Endothelial cell of umbilical vein (primary cell): ENCODE data around the gene ZNF837. TPM values are rescaled to one million over a fixed set of nuclear protein-coding genes. Genes with fewer than 3 reads are reported as not detected.

Experiments used
- BruUV-seq: library from RNA; stranded (reverse); fragments of 400-500 nt; replicated peaks from 2 replicates; lab custom pipeline; 2021; lab: Mats Ljungman, UMichigan
- CTCF ChIA-PET: fragments of 300-600, 350-600 bp; sonication (Branson Sonifier 250); formaldehyde crosslinking; loops from one replicate; lab custom pipeline; 2021; ENCODE audit warnings: antibody characterized with exemption, inconsistent platforms; lab: Charles Lee
- POLR2A ChIA-PET: fragments of 300-600, 350-600 bp; sonication (Branson Sonifier 250); formaldehyde crosslinking; loops from one replicate; lab custom pipeline; 2021; ENCODE audit warnings: antibody characterized with exemption, inconsistent platforms; lab: Charles Lee
- DNase-seq: peaks from one replicate; pipeline ENCODE4 v3.0.0-alpha.2; 2011; ENCODE audit warnings: low read depth, low spot score
- FAIRE-seq: peaks from 2 replicates; lab custom pipeline; 2011; peaks lifted over from hg19 to GRCh38; lab: Jason Lieb, UNC
- H2AFZ ChIP-seq: 2 replicates; pipeline ENCODE4 v1.6.0; 2012; ENCODE audit warnings: low read depth, low read length, control low read depth, inconsistent platforms
- H3K27ac ChIP-seq: 2 replicates; pipeline ENCODE4 v1.5.1; 2011; ENCODE audit warnings: low read depth, mild to moderate bottlenecking, control low read depth, low read length, moderate library complexity; ENCODE audit not compliant: insufficient read depth
- H3K27me3 ChIP-seq, 2 experiments: 2 replicates each; pipeline versions ENCODE4 v1.6.0 to v1.6.1; 2011; ENCODE audit warnings: low read length in 2 of 2, mixed read lengths in 1 of 2; ENCODE audit not compliant: control insufficient read depth in 2 of 2, insufficient read depth in 2 of 2
- H3K36me3 ChIP-seq, 2 experiments: 2 replicates in 1 of 2; 3 replicates in 1 of 2; pipeline ENCODE4 v1.5.1; 2011; ENCODE audit warnings: low read length in 2 of 2, mild to moderate bottlenecking in 1 of 2, moderate library complexity in 1 of 2; ENCODE audit not compliant: control insufficient read depth in 2 of 2, insufficient read depth in 2 of 2; ENCODE audit errors: extremely low read depth in 1 of 2
- H3K4me1 ChIP-seq: 3 replicates; pipeline ENCODE4 v1.5.1; 2011; ENCODE audit warnings: mild to moderate bottlenecking, low read length; ENCODE audit not compliant: control insufficient read depth, insufficient read depth; ENCODE audit errors: extremely low read depth
- H3K4me2 ChIP-seq: 2 replicates; pipeline ENCODE4 v1.6.1; 2011; ENCODE audit warnings: low read length, control low read depth, mixed read lengths; ENCODE audit not compliant: insufficient read depth
- H3K4me3 ChIP-seq, 3 experiments: fragments of 200-600 bp in 1 of 3; sonication (generic), shearing (Covaris generic) in 1 of 3; replicated peaks in 1 of 3; 2 replicates each; pipeline ENCODE4 v1.5.1; 2011 to 2016; ENCODE audit warnings: control low read depth in 3 of 3, low read length in 3 of 3, mild to moderate bottlenecking in 2 of 3, inconsistent platforms in 1 of 3, low read depth in 1 of 3, moderate library complexity in 1 of 3; ENCODE audit not compliant: insufficient read depth in 1 of 3
- H3K79me2 ChIP-seq: 2 replicates; pipeline ENCODE4 v1.6.0; 2012; ENCODE audit warnings: low read length, inconsistent platforms; ENCODE audit not compliant: control insufficient read depth, insufficient read depth
- H3K9ac ChIP-seq: replicated peaks from 2 replicates; pipeline ENCODE3; 2011; ENCODE audit warnings: low read length, control low read depth; ENCODE audit not compliant: insufficient read depth; ENCODE audit errors: extremely low read depth
- H3K9me1 ChIP-seq: replicated peaks from 3 replicates; pipeline ENCODE4 v1.6.0; 2011; ENCODE audit warnings: mild to moderate bottlenecking, low read length; ENCODE audit not compliant: control insufficient read depth, insufficient read depth; ENCODE audit errors: extremely low read depth
- H3K9me3 ChIP-seq: replicated peaks from 2 replicates; pipeline ENCODE4 v1.5.1; 2012; ENCODE audit warnings: low read length, inconsistent platforms; ENCODE audit not compliant: control insufficient read depth, insufficient read depth
- H4K20me1 ChIP-seq: replicated peaks from 2 replicates; pipeline ENCODE3; 2011; ENCODE audit warnings: mild to moderate bottlenecking, low read length; ENCODE audit not compliant: control insufficient read depth, insufficient read depth; ENCODE audit errors: extremely low read depth
- EZH2 ChIP-seq: IDR thresholded peaks from 2 replicates; pipeline ENCODE4 v1.6.1; 2012; ENCODE audit warnings: borderline replicate concordance, low read depth, mild to moderate bottlenecking, moderate library complexity, low read length, inconsistent platforms; ENCODE audit not compliant: severe bottlenecking
- FOS ChIP-seq: IDR thresholded peaks from 2 replicates; pipeline ENCODE4 v1.6.1; 2011; ENCODE audit warnings: mild to moderate bottlenecking, low read length, moderate library complexity, borderline replicate concordance; ENCODE audit not compliant: insufficient read depth
- GATA2 ChIP-seq: IDR thresholded peaks from 2 replicates; pipeline ENCODE4 v1.7.0; 2011; ENCODE audit warnings: low read depth, mild to moderate bottlenecking, moderate library complexity, mixed read lengths, low read length; ENCODE audit not compliant: insufficient read length, insufficient read depth
- JUN ChIP-seq: IDR thresholded peaks from 2 replicates; pipeline ENCODE4 v1.6.1; 2011; ENCODE audit warnings: borderline replicate concordance, low read depth; ENCODE audit not compliant: insufficient read length, insufficient read depth
- MAX ChIP-seq: IDR thresholded peaks from 2 replicates; pipeline ENCODE4 v1.6.1; 2011; ENCODE audit not compliant: insufficient read depth, insufficient read length
- MYC ChIP-seq: IDR thresholded peaks from one replicate; pipeline ENCODE4 v1.6.1; 2011; ENCODE audit warnings: mild to moderate bottlenecking, low read depth, low read length
- POLR2A ChIP-seq: IDR thresholded peaks from 2 replicates; pipeline ENCODE4 v1.6.1; 2012; ENCODE audit warnings: low read depth, mild to moderate bottlenecking, control low read depth, low read length
- POLR2AphosphoS5 ChIP-seq: IDR thresholded peaks from 2 replicates; pipeline ENCODE4 v1.6.1; 2012; ENCODE audit warnings: low read depth, mild to moderate bottlenecking, control low read depth, low read length, moderate library complexity; ENCODE audit not compliant: insufficient read depth
- dilution Hi-C: fragments of 300-500 bp; cut with MboI; formaldehyde crosslinking; loops from one replicate; pipeline ENCODE4 v1.15.0; 2019; ENCODE audit warnings: low sequenced_read_pairs; ENCODE audit not compliant: extremely low pct_ligation_motif_present
- intact Hi-C: fragments of 100-400 bp; cut with micrococcal nuclease; formaldehyde crosslinking; loops from one replicate; pipeline ENCODE4 v1.10.0; 2022
- polyA plus RNA-seq, 4 experiments: library from polyadenylated mRNA; depleted of rRNA in 3 of 4; stranded (reverse) in 3 of 4; unstranded in 1 of 4; fragments of >200 nt; gene quantifications; 2 replicates each; pipeline versions ENCODE4 v1.2.1 to v1.2.3, GENCODE V29; 2011 to 2012; ENCODE audit warnings: missing spikeins in 1 of 4
- total RNA-seq: library from RNA; stranded (reverse); gene quantifications from 2 replicates; pipeline ENCODE4 v1.2.3, GENCODE V29; 2021
- TF ChIP-seq, protein P1 (sequence below), 2 donors: IDR thresholded peaks; 1 replicate in 1 of 2; 2 replicates in 1 of 2; pipeline ENCODE4 v1.5.1; 2011; ENCODE audit warnings: low read length in 2 of 2, mild to moderate bottlenecking in 2 of 2, moderate library complexity in 2 of 2, control low read depth in 1 of 2, inconsistent platforms in 1 of 2, low read depth in 1 of 2; ENCODE audit not compliant: insufficient read depth in 1 of 2; ENCODE audit errors: extremely low read depth in 1 of 2

Gene ZNF837
- total and polyA plus RNA-seq, 2 donors (not counting 3 experiments of a cell fraction or from before 2014, with no cell fraction given), result 1.4 to 1.6 TPM

DNA sequence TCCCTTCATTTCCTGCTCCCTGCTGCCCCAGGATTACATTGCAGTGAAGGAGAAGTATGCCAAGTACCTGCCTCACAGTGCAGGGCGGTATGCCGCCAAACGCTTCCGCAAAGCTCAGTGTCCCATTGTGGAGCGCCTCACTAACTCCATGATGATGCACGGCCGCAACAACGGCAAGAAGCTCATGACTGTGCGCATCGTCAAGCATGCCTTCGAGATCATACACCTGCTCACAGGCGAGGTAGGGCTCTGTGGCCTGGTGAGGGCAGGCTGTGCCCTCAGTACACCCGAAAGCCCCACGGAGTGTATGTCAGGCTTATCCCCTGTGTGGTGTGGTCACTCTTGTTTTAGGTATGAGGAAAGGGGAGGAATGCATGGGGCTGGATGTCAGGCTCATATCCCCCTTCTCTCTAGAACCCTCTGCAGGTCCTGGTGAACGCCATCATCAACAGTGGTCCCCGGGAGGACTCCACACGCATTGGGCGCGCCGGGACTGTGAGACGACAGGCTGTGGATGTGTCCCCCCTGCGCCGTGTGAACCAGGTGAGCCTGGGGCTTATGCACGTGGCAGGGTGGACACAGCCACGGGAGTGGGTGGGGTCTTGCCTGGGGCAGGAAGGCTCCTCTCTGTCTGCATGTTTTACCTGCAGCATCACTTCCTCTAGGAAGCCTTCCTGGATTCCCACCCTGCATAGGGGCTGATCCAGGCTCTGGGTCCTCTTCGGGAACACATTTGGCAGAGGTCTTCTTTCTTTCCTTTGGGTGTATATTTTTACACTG is 12.3 kb upstream of the ZNF837 start:
- Histone ChIP-seq H3K79me2 (peaks cover 26% of the 10 kb centered on the region), H3K36me3 (peaks cover 11 to 21% of the 10 kb centered on the region in 2 experiments), H3K9me1 (no peaks in the 10 kb centered on the region), H3K27me3 (no peaks in the 10 kb centered on the region), H3K9me3 (no peaks in the 10 kb centered on the region), H3K4me3 (no peak overlapping the region), H3K4me2 (no peak overlapping the region), H3K4me1 (peaks cover 8% of the 10 kb centered on the region), H2AFZ (no peak overlapping the region), H3K27ac (no peak overlapping the region), H3K9ac (no peak overlapping the region), H4K20me1 (peaks cover 2% of the 10 kb centered on the region)
- CTCF ChIA-PET, result no interaction called here
- TF ChIP-seq JUN (no peak), GATA2 (no peak), POLR2AphosphoS5 (no peak), EZH2 (no peak), POLR2A (no peak), MAX (no peak), MYC (no peak), FOS (no peak)
- TF ChIP-seq, protein P1, sequence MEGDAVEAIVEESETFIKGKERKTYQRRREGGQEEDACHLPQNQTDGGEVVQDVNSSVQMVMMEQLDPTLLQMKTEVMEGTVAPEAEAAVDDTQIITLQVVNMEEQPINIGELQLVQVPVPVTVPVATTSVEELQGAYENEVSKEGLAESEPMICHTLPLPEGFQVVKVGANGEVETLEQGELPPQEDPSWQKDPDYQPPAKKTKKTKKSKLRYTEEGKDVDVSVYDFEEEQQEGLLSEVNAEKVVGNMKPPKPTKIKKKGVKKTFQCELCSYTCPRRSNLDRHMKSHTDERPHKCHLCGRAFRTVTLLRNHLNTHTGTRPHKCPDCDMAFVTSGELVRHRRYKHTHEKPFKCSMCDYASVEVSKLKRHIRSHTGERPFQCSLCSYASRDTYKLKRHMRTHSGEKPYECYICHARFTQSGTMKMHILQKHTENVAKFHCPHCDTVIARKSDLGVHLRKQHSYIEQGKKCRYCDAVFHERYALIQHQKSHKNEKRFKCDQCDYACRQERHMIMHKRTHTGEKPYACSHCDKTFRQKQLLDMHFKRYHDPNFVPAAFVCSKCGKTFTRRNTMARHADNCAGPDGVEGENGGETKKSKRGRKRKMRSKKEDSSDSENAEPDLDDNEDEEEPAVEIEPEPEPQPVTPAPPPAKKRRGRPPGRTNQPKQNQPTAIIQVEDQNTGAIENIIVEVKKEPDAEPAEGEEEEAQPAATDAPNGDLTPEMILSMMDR (IDR thresholded peaks at IDR 0.05; ENCODE audit: extremely low read depth in 1 of 2, insufficient read depth in 1 of 2, low read depth in 1 of 2, low read length in 2 of 2), result no peak
- dilution Hi-C loops, result no loop called here
- FAIRE-seq (no peak), DNase-seq (no peak)
- POLR2A ChIA-PET, result no interaction called here
- no TSS peak for BruUV-seq
- intact Hi-C loops, result no loop called here
